SH-SY5Y (cell line): Measurements from ENCODE around the gene PAAF1.

Source experiments
- GATA2 ChIP-seq: IDR thresholded peaks from 2 replicates; pipeline ENCODE4 v1.6.1; 2011; ENCODE audit warnings: mild to moderate bottlenecking, low read depth, low read length
- GATA3 ChIP-seq: IDR thresholded peaks from 2 replicates; pipeline ENCODE4 v1.6.1; 2011; ENCODE audit warnings: low read depth, mild to moderate bottlenecking, low read length, moderate library complexity

- TF ChIP-seq GATA2, result no peak
- TF ChIP-seq GATA3, result no peak
These were observed 39.6 kb downstream of the PAAF1 start for GRCh38 chr11:73916435-73916834.
